H1 (cell line): ENCODE data around the gene TPO. TPM values are rescaled to one million over a fixed set of nuclear protein-coding genes. Genes with fewer than 3 reads are reported as not detected.

ENCODE experiments used
- CTCF ChIA-PET: fragments of 300-600 bp; sonication (Branson Sonifier 250); formaldehyde crosslinking; loops from one replicate; lab custom pipeline; 2021; ENCODE audit not compliant: partially characterized antibody; lab: Charles Lee
- POLR2A ChIA-PET: fragments of 300-600 bp; sonication (Branson Sonifier 250); formaldehyde crosslinking; loops from one replicate; lab custom pipeline; 2021; ENCODE audit warnings: inconsistent platforms; ENCODE audit not compliant: partially characterized antibody; lab: Charles Lee
- DNase-seq, 2 experiments: peaks; one replicate each; pipeline versions ENCODE4 v3.0.0 to v3.0.0-alpha.2; 2010 to 2022; ENCODE audit warnings: low spot score in 2 of 2, low read depth in 1 of 2, mixed read lengths in 1 of 2
- FAIRE-seq: peaks from 2 replicates; lab custom pipeline; 2011; peaks lifted over from hg19 to GRCh38; lab: Jason Lieb, UNC
- H2AFZ ChIP-seq: 2 replicates; pipeline ENCODE4 v1.8.1; 2012; ENCODE audit warnings: low read length, inconsistent platforms
- H2AK5ac ChIP-seq: 2 replicates; pipeline ENCODE4 v1.6.1; 2013; ENCODE audit warnings: low read depth, low read length
- H2BK120ac ChIP-seq: replicated peaks from 2 replicates; pipeline ENCODE3; 2013; ENCODE audit warnings: low read depth, low read length, inconsistent platforms
- H2BK12ac ChIP-seq: 2 replicates; pipeline ENCODE4 v1.6.1; 2013; ENCODE audit warnings: low read depth, low read length
- H2BK15ac ChIP-seq: 2 replicates; pipeline ENCODE4 v1.6.1; 2013; ENCODE audit warnings: low read length
- H2BK20ac ChIP-seq: 2 replicates; pipeline ENCODE4 v1.6.1; 2013; ENCODE audit warnings: low read length
- H2BK5ac ChIP-seq: 2 replicates; pipeline ENCODE4 v1.6.1; 2013; ENCODE audit warnings: low read depth, low read length
- H3K14ac ChIP-seq: 2 replicates; pipeline ENCODE4 v1.6.1; 2013; ENCODE audit warnings: inconsistent platforms; ENCODE audit not compliant: insufficient read length
- H3K18ac ChIP-seq: 2 replicates; pipeline ENCODE4 v1.6.1; 2013; ENCODE audit warnings: low read length; ENCODE audit errors: extremely low read depth
- H3K23ac ChIP-seq: 2 replicates; pipeline ENCODE4 v1.6.1; 2013; ENCODE audit warnings: inconsistent platforms; ENCODE audit not compliant: insufficient read length
- H3K23me2 ChIP-seq: 2 replicates; pipeline ENCODE4 v1.6.1; 2013; ENCODE audit warnings: low read depth, low read length
- H3K27ac ChIP-seq: 2 replicates; pipeline ENCODE4 v1.6.1; 2011; ENCODE audit warnings: low read depth, low read length, inconsistent platforms
- H3K27me3 ChIP-seq, 4 experiments: replicated peaks in 1 of 4; 1 replicate in 1 of 4; 2 replicates in 3 of 4; pipeline versions ENCODE4 v1.6.1 to v1.8.1; 2011 to 2013; ENCODE audit warnings: low read length in 3 of 4, mild to moderate bottlenecking in 3 of 4, inconsistent platforms in 2 of 4, mixed read lengths in 2 of 4, moderate library complexity in 1 of 4; ENCODE audit not compliant: control insufficient read depth in 3 of 4, insufficient read depth in 3 of 4; ENCODE audit errors: extremely low read depth in 1 of 4
- H3K36me3 ChIP-seq, 4 experiments: 2 replicates each; pipeline versions ENCODE4 v1.6.1 to v1.8.1; 2011 to 2013; ENCODE audit warnings: mild to moderate bottlenecking in 4 of 4, low read length in 3 of 4, moderate library complexity in 2 of 4, control low read depth in 1 of 4, inconsistent platforms in 1 of 4; ENCODE audit not compliant: insufficient read depth in 4 of 4, control insufficient read depth in 2 of 4
- H3K4ac ChIP-seq: replicated peaks from 2 replicates; pipeline ENCODE3; 2013; ENCODE audit warnings: low read length, low read depth, mixed read lengths, inconsistent platforms; ENCODE audit not compliant: insufficient read length
- H3K4me1 ChIP-seq, 4 experiments: replicated peaks in 1 of 4; 1 replicate in 1 of 4; 2 replicates in 3 of 4; pipeline versions ENCODE4 v1.6.1 to v1.8.1; 2011 to 2013; ENCODE audit warnings: low read length in 3 of 4, inconsistent platforms in 2 of 4, mixed read lengths in 1 of 4; ENCODE audit not compliant: insufficient read depth in 4 of 4, control insufficient read depth in 3 of 4
- H3K4me2 ChIP-seq, 2 experiments: 2 replicates each; pipeline versions ENCODE4 v1.6.1 to v1.8.1; 2011 to 2013; ENCODE audit warnings: low read depth in 2 of 2, low read length in 2 of 2, control low read depth in 1 of 2, inconsistent platforms in 1 of 2, mild to moderate bottlenecking in 1 of 2; ENCODE audit not compliant: insufficient read depth in 1 of 2
- H3K4me3 ChIP-seq, 4 experiments: fragments of 200-600, 300-600 bp in 1 of 4; sonication (generic), shearing (Covaris generic), sonication (Bioruptor Twin) in 1 of 4; 2 replicates each; pipeline versions ENCODE4 v1.5.1 to v1.8.1; 2011 to 2016; ENCODE audit warnings: low read length in 4 of 4, low read depth in 3 of 4, control low read depth in 2 of 4, inconsistent platforms in 2 of 4, mild to moderate bottlenecking in 2 of 4, mixed read lengths in 1 of 4, moderate library complexity in 1 of 4; ENCODE audit not compliant: insufficient read depth in 2 of 4; ENCODE audit errors: extremely low read depth in 1 of 4
- H3K56ac ChIP-seq: replicated peaks from 2 replicates; pipeline ENCODE3; 2013; ENCODE audit warnings: low read depth, mild to moderate bottlenecking, mixed read lengths, low read length, inconsistent platforms; ENCODE audit not compliant: insufficient read length
- H3K79me1 ChIP-seq: 2 replicates; pipeline ENCODE4 v1.6.1; 2013; ENCODE audit warnings: low read depth, low read length, control low read depth
- H3K79me2 ChIP-seq, 2 experiments: 2 replicates each; pipeline versions ENCODE4 v1.6.1 to v1.8.1; 2012 to 2013; ENCODE audit warnings: low read length in 2 of 2, mild to moderate bottlenecking in 2 of 2, inconsistent platforms in 1 of 2; ENCODE audit not compliant: insufficient read depth in 2 of 2, control insufficient read depth in 1 of 2
- H3K9ac ChIP-seq, 4 experiments: replicated peaks in 1 of 4; 1 replicate in 1 of 4; 2 replicates in 3 of 4; pipeline versions ENCODE4 v1.6.1 to v1.8.1; 2011 to 2013; ENCODE audit warnings: low read depth in 3 of 4, low read length in 3 of 4, control low read depth in 2 of 4, mild to moderate bottlenecking in 2 of 4, moderate library complexity in 2 of 4, inconsistent platforms in 1 of 4; ENCODE audit errors: extremely low read depth in 1 of 4
- H3K9me3 ChIP-seq, 2 experiments: 2 replicates each; pipeline versions ENCODE4 v1.6.1 to v1.8.1; 2012 to 2013; ENCODE audit warnings: mild to moderate bottlenecking in 2 of 2, moderate library complexity in 2 of 2, control low read depth in 1 of 2, inconsistent platforms in 1 of 2, low read depth in 1 of 2, low read length in 1 of 2, mixed read lengths in 1 of 2; ENCODE audit not compliant: insufficient read depth in 2 of 2
- H4K20me1 ChIP-seq, 2 experiments: replicated peaks in 1 of 2; 2 replicates each; pipeline versions ENCODE3 to v1.8.1; 2011 to 2013; ENCODE audit warnings: inconsistent platforms in 2 of 2, low read length in 2 of 2, mild to moderate bottlenecking in 1 of 2; ENCODE audit not compliant: insufficient read depth in 2 of 2, control insufficient read depth in 1 of 2
- H4K5ac ChIP-seq: 2 replicates; pipeline ENCODE4 v1.6.1; 2013; ENCODE audit warnings: low read length, low read depth, mixed read lengths, inconsistent platforms; ENCODE audit not compliant: insufficient read length
- H4K8ac ChIP-seq: 2 replicates; pipeline ENCODE4 v1.8.0; 2013; ENCODE audit warnings: mild to moderate bottlenecking, moderate library complexity, low read length, inconsistent platforms; ENCODE audit not compliant: insufficient read depth; ENCODE audit errors: extremely low read depth
- H4K91ac ChIP-seq: replicated peaks from 2 replicates; pipeline ENCODE3; 2013; ENCODE audit warnings: low read length, mixed read lengths, inconsistent platforms; ENCODE audit not compliant: insufficient read length
- BACH1 ChIP-seq: IDR thresholded peaks from 2 replicates; pipeline ENCODE4 v1.6.1; 2012; ENCODE audit warnings: low read length, improper control_type of control experiment
- CREB1 ChIP-seq: IDR thresholded peaks from 2 replicates; pipeline ENCODE4 v1.6.1; 2012; ENCODE audit warnings: inconsistent platforms
- CTCF ChIP-seq, 3 experiments: IDR thresholded peaks; 1 replicate in 2 of 3; 2 replicates in 1 of 3; pipeline versions ENCODE4 v1.5.1 to v1.6.1; 2011; ENCODE audit warnings: low read length in 3 of 3, mild to moderate bottlenecking in 3 of 3, inconsistent platforms in 2 of 3, low read depth in 1 of 3, moderate library complexity in 1 of 3; ENCODE audit not compliant: insufficient read depth in 1 of 3; ENCODE audit errors: control extremely low read depth in 1 of 3
- EGR1 ChIP-seq: IDR thresholded peaks from 2 replicates; pipeline ENCODE4 v1.6.1; 2011; ENCODE audit warnings: low read depth, low read length, borderline replicate concordance
- WGBS, 2 experiments: shearing (Covaris generic) in 1 of 2; methylation state at CpG; one replicate each; pipeline versions ENCODE4 v1.1.6 to v1.1.7; 2013 to 2015; ENCODE audit warnings: low lambda C conversion rate in 2 of 2, mixed read lengths in 2 of 2, inconsistent platforms in 1 of 2, low coverage in 1 of 2, missing lambda C conversion rate in 1 of 2; ENCODE audit not compliant: insufficient replicate concordance in 2 of 2, insufficient coverage in 1 of 2, insufficient read length in 1 of 2; ENCODE audit errors: extremely low coverage in 1 of 2, missing lambda C conversion rate in 1 of 2; 5-methylcytosine and 5-hydroxymethylcytosine counted together
- polyA plus RNA-seq, 7 experiments: library from polyadenylated mRNA; depleted of rRNA in 3 of 7; stranded (reverse) in 5 of 7; unstranded in 2 of 7; fragments of >200 nt in 5 of 7; fragments of 200-250 nt in 2 of 7; gene quantifications; 1 replicate in 5 of 7; 2 replicates in 1 of 7; 4 replicates in 1 of 7; pipeline versions ENCODE4 v1.2.1 to v1.2.3, GENCODE V29; 2011 to 2013; ENCODE audit warnings: missing spikeins in 2 of 7, mixed read lengths in 2 of 7
- total RNA-seq: library from RNA; stranded (reverse); fragmentation: NEBNext Ultra II Directional; extraction: Animal tissue kit (Norgen Biotek cat#: 25700); gene quantifications from 2 replicates; pipeline ENCODE4 v1.2.1, GENCODE V29; 2021

The TPO gene
- total and polyA plus RNA-seq, 2 of the 8 experiments (the other 6 are each of a cell fraction or from before 2014, with no cell fraction given), result not detected

GRCh38 chr2:1394709-1395408, 18.4 kb upstream of the TPO start:
- Histone ChIP-seq H3K4me1 (no peaks in the 10 kb centered on the region; a peak in 1 of 7 replicates), H4K91ac (no peak overlapping the region), H3K23me2 (no peaks in the 10 kb centered on the region), H3K27ac (no peak overlapping the region), H4K20me1 (no peaks in the 10 kb centered on the region), H3K4me3 (no peak overlapping the region), H3K18ac (no peak overlapping the region), H3K56ac (no peak overlapping the region), H3K9ac (no peak overlapping the region), H3K79me1 (no peaks in the 10 kb centered on the region), H4K8ac (no peak overlapping the region), H4K5ac (no peak overlapping the region), H3K4ac (no peak overlapping the region), H3K27me3 (no peaks in the 10 kb centered on the region), H2BK120ac (no peak overlapping the region), H2BK5ac (no peak overlapping the region), H2AK5ac (no peak overlapping the region), H3K79me2 (no peaks in the 10 kb centered on the region), H2BK12ac (no peak overlapping the region), H2BK20ac (no peak overlapping the region), H3K9me3 (no peaks in the 10 kb centered on the region), H3K36me3 (no peaks in the 10 kb centered on the region; a peak in 1 of 8 replicates), H2AFZ (no peak overlapping the region), H3K14ac (no peak overlapping the region), H3K23ac (no peak overlapping the region), H2BK15ac (no peak overlapping the region), H3K4me2 (no peak overlapping the region)
- ChIA-PET CTCF (no interaction called here), POLR2A (no interaction called here)
- FAIRE-seq (no peak), DNase-seq (no peak)
- 93% methylated on average over 7 of the region's 7 CpGs; no CpG with 5 or more reads in 1 of the 2 experiments for whole genome bisulfite sequencing, 2 experiments
- TF ChIP-seq CREB1 (no peak), CTCF (IDR thresholded peaks at IDR 0.05; ENCODE audit: control extremely low read depth in 1 of 3, insufficient read depth in 1 of 3, low read depth in 1 of 3, low read length in 3 of 3) (no peak), BACH1 (no peak), EGR1 (no peak)
